ENCODE data around the gene PRR19.
"Not testable (repeated sequence)": the region's sequence is repeated elsewhere in the genome, so short reads cannot be mapped to it uniquely, and the experiment has no call there.

PRR19 gene

GRCh38 chr19:42325308-42325895 is 23.5 kb downstream of the PRR19 start, which contains the start of gene MEGF8:
TSS of gene MEGF8 (plus strand) at chr19:42325635. CDS start at chr19:42326244, 609 bp downstream.
- peak; percentile 93 to 98 for DNase-seq (ENCODE audit: low read depth in 2 of 2)

GRCh38 chr19:42325896-42326771 is 24.2 kb downstream of the PRR19 start:
- DNase-seq (ENCODE audit: low read depth in 2 of 2), result no peak

GRCh38 chr19:42326969-42327368 is 25.0 kb downstream of the PRR19 start:
- no peak for DNase-seq (ENCODE audit: low read depth in 2 of 2)

GRCh38 chr19:42327381-42327780 is 25.4 kb downstream of the PRR19 start:
- DNase-seq (ENCODE audit: low read depth in 2 of 2), result no peak

GRCh38 chr19:42328106-42328505 is 26.2 kb downstream of the PRR19 start:
- DNase-seq (ENCODE audit: low read depth in 2 of 2), result no peak

- no peak for DNase-seq (ENCODE audit: low read depth in 2 of 2)
These were observed 26.9 kb downstream of the PRR19 start for GRCh38 chr19:42328854-42329253.

GRCh38 chr19:42330241-42330711 is 28.3 kb downstream of the PRR19 start:
- DNase-seq (ENCODE audit: low read depth in 2 of 2), result no peak

GRCh38 chr19:42331333-42331732 is 29.4 kb downstream of the PRR19 start:
- not testable (repeated sequence) for DNase-seq (ENCODE audit: low read depth in 2 of 2)

GRCh38 chr19:42332059-42332458 is 30.1 kb downstream of the PRR19 start:
- DNase-seq (ENCODE audit: low read depth in 2 of 2), result no peak

GRCh38 chr19:42333018-42333417 is 31.1 kb downstream of the PRR19 start:
- no peak for DNase-seq (ENCODE audit: low read depth in 2 of 2)

- DNase-seq (ENCODE audit: low read depth in 2 of 2), result no peak
These were observed 32.2 kb downstream of the PRR19 start for GRCh38 chr19:42333975-42334696.

GRCh38 chr19:42334697-42335373 is 32.9 kb downstream of the PRR19 start:
- no peak for DNase-seq (ENCODE audit: low read depth in 2 of 2)

- no peak for DNase-seq (ENCODE audit: low read depth in 2 of 2)
These were observed 33.5 kb downstream of the PRR19 start for GRCh38 chr19:42335374-42335936.

GRCh38 chr19:42335971-42336370 is 34.0 kb downstream of the PRR19 start:
- no peak for DNase-seq (ENCODE audit: low read depth in 2 of 2)

GRCh38 chr19:42339126-42339860 is 37.4 kb downstream of the PRR19 start:
- not testable (repeated sequence) for DNase-seq (ENCODE audit: low read depth in 2 of 2)

GRCh38 chr19:42339922-42340321 is 38.0 kb downstream of the PRR19 start:
- not testable (repeated sequence) for DNase-seq (ENCODE audit: low read depth in 2 of 2)

- no peak for DNase-seq (ENCODE audit: low read depth in 2 of 2)
These were observed 41.6 kb downstream of the PRR19 start for GRCh38 chr19:42343344-42344110.

- DNase-seq (ENCODE audit: low read depth in 2 of 2), result no peak
These were observed 42.5 kb downstream of the PRR19 start for GRCh38 chr19:42344336-42344893.

GRCh38 chr19:42345191-42345812 is 43.4 kb downstream of the PRR19 start:
- no peak for DNase-seq (ENCODE audit: low read depth in 2 of 2)
